ENCODE measurements around the gene C10orf90. TPM values are rescaled to one million over a fixed set of nuclear protein-coding genes. Genes with fewer than 3 reads are reported as not detected.
"Not testable (repeated sequence)": the region's sequence is repeated elsewhere in the genome, so short reads cannot be mapped to it uniquely, and the experiment has no call there.

The C10orf90 gene
- total RNA-seq, 1 donor = not detected

DNA sequence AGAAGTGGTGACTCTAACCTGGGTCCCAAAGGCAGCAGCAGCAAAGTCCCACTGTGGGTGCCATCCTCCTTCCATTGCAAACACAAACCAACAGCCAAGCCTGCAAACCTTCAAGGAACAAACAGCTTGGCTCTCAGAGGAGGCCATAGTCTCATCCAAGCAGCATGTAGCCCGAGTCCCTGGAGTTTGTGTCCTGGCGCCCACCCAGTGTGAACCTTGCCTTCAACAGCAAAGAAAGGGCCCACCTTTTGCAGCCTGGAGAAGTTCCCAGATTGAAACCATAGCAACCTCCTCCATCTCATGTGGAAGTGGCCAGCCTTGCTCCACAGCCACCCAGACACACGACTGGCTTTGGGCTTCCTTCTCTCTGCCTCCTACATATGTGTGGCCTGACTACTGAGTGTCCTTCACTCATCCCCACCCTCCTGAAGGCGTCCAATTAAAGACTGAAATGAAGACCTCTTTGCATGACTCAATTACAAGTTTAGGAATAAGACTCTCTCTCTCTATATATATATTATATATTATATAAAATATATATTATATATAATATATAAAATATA, 106.1 kb downstream of the C10orf90 start:
- TF ChIP-seq, protein P1, sequence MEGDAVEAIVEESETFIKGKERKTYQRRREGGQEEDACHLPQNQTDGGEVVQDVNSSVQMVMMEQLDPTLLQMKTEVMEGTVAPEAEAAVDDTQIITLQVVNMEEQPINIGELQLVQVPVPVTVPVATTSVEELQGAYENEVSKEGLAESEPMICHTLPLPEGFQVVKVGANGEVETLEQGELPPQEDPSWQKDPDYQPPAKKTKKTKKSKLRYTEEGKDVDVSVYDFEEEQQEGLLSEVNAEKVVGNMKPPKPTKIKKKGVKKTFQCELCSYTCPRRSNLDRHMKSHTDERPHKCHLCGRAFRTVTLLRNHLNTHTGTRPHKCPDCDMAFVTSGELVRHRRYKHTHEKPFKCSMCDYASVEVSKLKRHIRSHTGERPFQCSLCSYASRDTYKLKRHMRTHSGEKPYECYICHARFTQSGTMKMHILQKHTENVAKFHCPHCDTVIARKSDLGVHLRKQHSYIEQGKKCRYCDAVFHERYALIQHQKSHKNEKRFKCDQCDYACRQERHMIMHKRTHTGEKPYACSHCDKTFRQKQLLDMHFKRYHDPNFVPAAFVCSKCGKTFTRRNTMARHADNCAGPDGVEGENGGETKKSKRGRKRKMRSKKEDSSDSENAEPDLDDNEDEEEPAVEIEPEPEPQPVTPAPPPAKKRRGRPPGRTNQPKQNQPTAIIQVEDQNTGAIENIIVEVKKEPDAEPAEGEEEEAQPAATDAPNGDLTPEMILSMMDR (IDR thresholded peaks at IDR 0.05; ENCODE audit: insufficient read depth, low read depth, low read length) = no peak
- H3K4me3 ChIP-seq (ENCODE audit: low read depth, low read length) = no peak overlapping the region
- DNase-seq (ENCODE audit: low read depth) = no peak

DNA sequence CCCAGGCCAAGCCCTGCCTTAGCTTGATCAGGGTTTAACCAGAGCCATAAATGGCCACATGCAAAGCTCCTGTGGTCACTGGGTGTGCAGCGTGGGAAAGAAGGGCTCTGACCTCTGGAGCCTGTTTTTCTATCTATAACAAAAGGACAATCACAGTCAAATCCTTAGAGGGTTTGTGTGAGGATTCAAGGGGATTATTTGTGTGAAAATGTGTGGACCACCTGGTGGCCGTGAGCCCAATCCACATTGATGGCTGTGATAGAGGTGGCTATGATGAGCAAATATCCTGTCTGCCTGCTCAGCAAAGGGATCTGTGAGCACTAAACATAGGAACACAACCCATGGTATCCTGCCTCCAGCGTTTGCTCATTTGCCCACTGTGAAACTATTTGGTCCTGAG, 107.1 kb downstream of the C10orf90 start:
- DNase-seq (ENCODE audit: low read depth) = no peak
- no peak overlapping the region for H3K4me3 ChIP-seq (ENCODE audit: low read depth, low read length)
- TF ChIP-seq, protein P1 (IDR thresholded peaks at IDR 0.05; ENCODE audit: insufficient read depth, low read depth, low read length) = no peak

DNA sequence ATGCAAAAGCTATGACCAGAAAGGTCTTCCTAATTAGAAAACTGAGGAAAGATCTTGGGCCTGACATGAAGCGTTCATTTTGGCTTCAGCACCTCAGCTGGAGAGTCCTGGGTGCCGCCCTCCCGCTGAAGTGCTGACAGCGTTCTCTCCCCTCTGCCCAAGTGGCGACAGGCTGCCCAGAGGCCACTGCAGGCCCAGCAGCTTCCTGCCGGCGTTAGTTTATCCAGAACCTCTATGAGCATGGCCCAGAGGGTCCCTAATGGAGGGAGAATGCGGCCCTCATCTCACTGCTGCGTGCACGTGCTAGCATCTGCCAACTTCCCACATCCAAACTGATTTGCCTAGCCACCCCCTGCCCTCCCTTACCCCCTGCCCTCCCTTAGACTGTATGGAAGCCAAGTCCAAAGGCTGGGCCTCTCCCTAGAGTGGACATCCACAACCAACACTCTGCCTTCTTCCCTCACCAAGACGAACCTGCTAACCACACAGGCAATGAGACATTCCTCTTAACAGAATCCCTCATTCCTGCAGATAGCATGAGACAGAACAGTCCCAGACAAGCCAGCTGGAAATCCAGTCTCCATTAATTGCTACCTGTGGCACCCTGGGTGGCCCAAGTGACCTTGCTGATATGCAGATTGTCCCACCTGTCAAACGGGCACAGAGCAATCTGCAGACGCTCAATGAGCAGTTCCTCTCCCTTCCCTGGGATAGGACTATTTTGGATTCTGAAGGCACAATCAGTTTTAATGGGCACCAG, 108.4 kb downstream of the C10orf90 start:
- TF ChIP-seq, protein P1 (IDR thresholded peaks at IDR 0.05; ENCODE audit: insufficient read depth, low read depth, low read length) = no peak
- DNase-seq (ENCODE audit: low read depth) = no peak
- H3K4me3 ChIP-seq (ENCODE audit: low read depth, low read length) = no peak overlapping the region

GRCh38 chr10:126561294-126561920, 109.1 kb downstream of the C10orf90 start:
- DNase-seq (ENCODE audit: low read depth) = peak; percentile 16

GRCh38 chr10:126558881-126559280, 111.6 kb downstream of the C10orf90 start:
- TF ChIP-seq, protein P1 (IDR thresholded peaks at IDR 0.05; ENCODE audit: insufficient read depth, low read depth, low read length) = no peak
- DNase-seq (ENCODE audit: low read depth) = no peak
- H3K4me3 ChIP-seq (ENCODE audit: low read depth, low read length) = no peak overlapping the region

More at GRCh38 chr10:126561294-126561920, 109.1 kb downstream of the C10orf90 start:
- TF ChIP-seq, protein P1 (IDR thresholded peaks at IDR 0.05; ENCODE audit: insufficient read depth, low read depth, low read length) = no peak
- H3K4me3 ChIP-seq (ENCODE audit: low read depth, low read length) = peak overlapping the region; percentile 40

GRCh38 chr10:126551202-126551601, 119.3 kb downstream of the C10orf90 start:
- DNase-seq (ENCODE audit: low read depth) = no peak
- TF ChIP-seq, protein P1 (IDR thresholded peaks at IDR 0.05; ENCODE audit: insufficient read depth, low read depth, low read length) = no peak
- H3K4me3 ChIP-seq (ENCODE audit: low read depth, low read length) = no peak overlapping the region

- not testable (repeated sequence) for DNase-seq (ENCODE audit: low read depth); H3K4me3 ChIP-seq (ENCODE audit: low read depth, low read length)
Observed at GRCh38 chr10:126550586-126550985, 119.9 kb downstream of the C10orf90 start.

Measured in fibroblast of villous mesenchyme (primary cell).